ENCODE measurements around the gene PTGFRN.

- no peak for TF ChIP-seq CTCF (conservative IDR thresholded peaks at IDR 0.05; ENCODE audit: low read depth, low read length)
- TF ChIP-seq NFE2L2 (IDR thresholded peaks at IDR 0.05; ENCODE audit: low read depth, low read length), result no peak
Observed at GRCh38 chr1:116921301-116921885, 11.7 kb downstream of the PTGFRN start.
